Testis (tissue), 3 donors: ENCODE data around the gene CYP2S1. TPM values are rescaled to one million over a fixed set of nuclear protein-coding genes. Genes with fewer than 3 reads are reported as not detected.

Experiments used
- DNase-seq: peaks from one replicate; pipeline ENCODE4 v3.0.0-alpha.2; 2019
- H3K27ac ChIP-seq, 2 donors: fragments of 200-600 bp; sonication (generic); one replicate each; pipeline ENCODE4 v1.5.1; 2019
- H3K27me3 ChIP-seq: fragments of 200-600 bp; sonication (generic); one replicate; pipeline ENCODE4 v1.5.1; 2019
- H3K36me3 ChIP-seq: fragments of 200-600 bp; sonication (generic); one replicate; pipeline ENCODE4 v1.5.1; 2017; ENCODE audit warnings: low read depth; ENCODE audit errors: missing control alignments
- H3K4me1 ChIP-seq: fragments of 200-600 bp; sonication (generic); one replicate; pipeline ENCODE4 v1.5.1; 2019
- H3K4me3 ChIP-seq, 2 donors: fragments of 200-600 bp; sonication (generic); one replicate each; pipeline ENCODE4 v1.5.1; 2017 to 2019
- H3K9me3 ChIP-seq: fragments of 200-600 bp; sonication (generic); one replicate; pipeline ENCODE4 v1.5.1; 2017
- CTCF ChIP-seq, 3 experiments: fragments of 450-650 bp in 2 of 3; fragments of 200-600 bp in 1 of 3; sonication (generic) in 1 of 3; IDR thresholded peaks; one replicate each; pipeline ENCODE4 v1.5.1; 2016 to 2019; ENCODE audit warnings: antibody characterized with exemption in 3 of 3, mild to moderate bottlenecking in 2 of 3, moderate library complexity in 1 of 3
- POLR2A ChIP-seq: fragments of 450-650 bp; IDR thresholded peaks from one replicate; pipeline ENCODE4 v1.6.1; 2017; ENCODE audit warnings: antibody characterized with exemption, mild to moderate bottlenecking, moderate library complexity
- WGBS, 2 donors: methylation state at CpG; one replicate each; pipeline ENCODE4 v1.1.5; 2018; 5-methylcytosine and 5-hydroxymethylcytosine counted together
- intact Hi-C: fragments of 100-400 bp; cut with DNase I; formaldehyde crosslinking; loops from one replicate; pipeline ENCODE4 v1.15.1; 2023; ENCODE audit warnings: low total_unique reads
- polyA plus RNA-seq: library from polyadenylated mRNA; stranded (reverse); fragments of 350-450 nt; fragmentation: Illumina TruSeq; extraction: RNeasy Lipid Tissue Mini Kit (QIAGEN cat#74804); gene quantifications from one replicate; pipeline ENCODE4 v1.2.3, GENCODE V29; 2014; ENCODE audit warnings: low read depth, low replicate concordance; ENCODE audit not compliant: insufficient read depth
- total RNA-seq, 2 donors: library from RNA; depleted of rRNA; stranded (reverse); fragments of >200 nt; gene quantifications; one replicate each; pipeline ENCODE4 v1.2.3, GENCODE V29; 2016

Gene CYP2S1
- total and polyA plus RNA-seq, 3 donors from 2014 or later = 1.4 to 2.0 (median 1.6) TPM

- Histone ChIP-seq H3K4me3 (no peak overlapping the region), H3K36me3 (no peaks in the 10 kb centered on the region), H3K27ac (no peak overlapping the region), H3K4me1 (peaks cover 3% of the 10 kb centered on the region), H3K27me3 (no peaks in the 10 kb centered on the region), H3K9me3 (no peaks in the 10 kb centered on the region)
- no peak for TF ChIP-seq CTCF (IDR thresholded peaks at IDR 0.05)
- TF ChIP-seq POLR2A = no peak
- intact Hi-C loops = no loop called here
- WGBS, 2 donors = 90 to 96% methylated on average over 8 of the region's 8 CpGs
- DNase-seq = no peak
Observed at GRCh38 chr19:41232686-41233085, 39.7 kb downstream of the CYP2S1 start.

- intact Hi-C loops = no loop called here
- no peaks in the 10 kb centered on the region for H3K4me1 ChIP-seq
- TF ChIP-seq CTCF (IDR thresholded peaks at IDR 0.05) = no peak
- no peak for TF ChIP-seq POLR2A
- no peaks in the 10 kb centered on the region for H3K9me3 ChIP-seq
- WGBS, 2 donors = 72 to 82% methylated on average over 4 of the region's 4 CpGs
- H3K36me3 ChIP-seq = no peaks in the 10 kb centered on the region
- H3K27me3 ChIP-seq = no peaks in the 10 kb centered on the region
- no peak overlapping the region for H3K4me3 ChIP-seq
- no peak overlapping the region for H3K27ac ChIP-seq
- DNase-seq = no peak
Observed at GRCh38 chr19:41233748-41234240, 40.8 kb downstream of the CYP2S1 start.

DNA sequence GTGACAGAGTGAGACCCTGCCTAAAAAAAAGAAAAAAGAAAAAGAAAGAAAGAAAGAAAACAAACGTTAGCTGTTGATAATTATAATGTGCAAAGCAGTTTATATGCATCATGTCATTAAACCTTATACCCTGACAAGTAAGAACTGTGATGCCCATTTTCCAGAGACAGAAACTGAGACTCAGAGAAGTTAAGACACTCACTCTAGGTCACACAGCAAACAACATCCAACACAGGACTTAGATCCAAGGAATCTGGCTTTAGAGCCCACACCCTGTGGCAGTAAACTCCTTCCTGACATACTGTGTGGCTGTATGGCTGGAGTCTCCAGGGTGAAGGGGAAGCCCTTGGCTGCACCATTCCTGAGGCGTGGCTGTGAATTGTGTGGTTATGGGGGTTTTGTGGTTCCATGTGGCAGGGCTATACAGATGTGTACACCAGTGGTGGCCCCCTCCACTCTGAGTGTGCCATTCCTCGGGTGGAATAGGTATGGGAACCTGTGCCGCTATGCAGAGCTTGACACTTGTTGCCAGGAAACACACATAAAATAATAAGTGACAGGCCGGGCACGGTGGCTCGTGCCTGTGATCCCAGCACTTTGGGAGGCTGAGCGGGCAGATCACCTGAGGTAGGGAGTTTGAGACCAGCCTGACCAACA, 41.6 kb downstream of the CYP2S1 start:
- Histone ChIP-seq H3K27ac (no peak overlapping the region), H3K9me3 (no peaks in the 10 kb centered on the region), H3K4me3 (no peak overlapping the region), H3K36me3 (no peaks in the 10 kb centered on the region), H3K27me3 (no peaks in the 10 kb centered on the region), H3K4me1 (no peaks in the 10 kb centered on the region)
- TF ChIP-seq CTCF (IDR thresholded peaks at IDR 0.05) (no peak), POLR2A (no peak)
- intact Hi-C loops = no loop called here
- 72 to 90% methylated on average over 8 of the region's 8 CpGs for WGBS, 2 donors
- no peak for DNase-seq

DNA sequence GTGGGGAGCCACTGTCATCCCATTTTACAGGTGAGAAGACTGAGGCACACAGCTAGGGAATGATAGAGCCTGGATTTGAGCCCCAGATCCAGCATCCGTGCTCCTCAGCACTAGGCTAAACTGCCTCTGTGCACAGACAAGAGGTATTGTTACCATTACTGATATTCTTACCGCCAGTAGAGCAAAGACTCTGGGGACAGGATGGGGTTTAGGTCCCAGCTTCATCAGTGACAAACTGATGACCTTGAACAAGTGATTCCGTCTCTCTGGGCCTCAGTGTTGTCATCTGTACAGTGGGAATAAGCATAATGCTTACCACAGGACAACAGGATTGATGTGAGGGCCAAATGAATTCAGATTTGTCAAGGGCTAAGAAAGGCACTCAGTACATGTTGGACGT, 42.5 kb downstream of the CYP2S1 start:
- no peaks in the 10 kb centered on the region for H3K27me3 ChIP-seq
- no peaks in the 10 kb centered on the region for H3K36me3 ChIP-seq
- WGBS, 2 donors = 78 to 81% methylated on average over 4 of the region's 4 CpGs
- intact Hi-C loops = no loop called here
- no peak for DNase-seq
- no peak for TF ChIP-seq POLR2A
- no peak for TF ChIP-seq CTCF (IDR thresholded peaks at IDR 0.05)
- H3K27ac ChIP-seq = no peak overlapping the region
- H3K4me3 ChIP-seq = no peak overlapping the region
- H3K4me1 ChIP-seq = no peaks in the 10 kb centered on the region
- H3K9me3 ChIP-seq = no peaks in the 10 kb centered on the region

GRCh38 chr19:41238244-41238643, 45.2 kb downstream of the CYP2S1 start:
- WGBS, 2 donors = 85 to 87% methylated on average over 8 to 10 of the region's 10 CpGs
- intact Hi-C loops = no loop called here
- no peaks in the 10 kb centered on the region for H3K9me3 ChIP-seq

More at GRCh38 chr19:41238244-41238643, 45.2 kb downstream of the CYP2S1 start:
- no peaks in the 10 kb centered on the region for H3K36me3 ChIP-seq
- no peak for DNase-seq
- no peak overlapping the region for H3K4me3 ChIP-seq
- H3K27ac ChIP-seq = no peak overlapping the region
- no peaks in the 10 kb centered on the region for H3K27me3 ChIP-seq
- H3K4me1 ChIP-seq = no peaks in the 10 kb centered on the region
- no peak for TF ChIP-seq CTCF (IDR thresholded peaks at IDR 0.05)
- TF ChIP-seq POLR2A = no peak
